A549 (cell line): ENCODE results near the gene TUBB1. TPM values are rescaled to one million over a fixed set of nuclear protein-coding genes. Genes with fewer than 3 reads are reported as not detected.

ENCODE experiments used
- ATAC-seq, 2 experiments: fragments of 200-7000 bp in 1 of 2; fragments of >200 bp in 1 of 2; cut with Nextera tagmentation in 1 of 2; cut with Tn5 transposase in 1 of 2; 3 replicates each; pipeline versions ENCODE4 v1.8.0 to v1.9.1; 2018 to 2020; ENCODE audit warnings: mild to moderate bottlenecking in 1 of 2, moderate library complexity in 1 of 2
- CTCF ChIA-PET: fragments of 300-600 bp; sonication (Branson Sonifier 250); formaldehyde crosslinking; extraction: SDS; loops from one replicate; lab custom pipeline; 2021; ENCODE audit warnings: antibody characterized with exemption, inconsistent platforms; lab: Yijun Ruan, JAX
- POLR2A ChIA-PET: fragments of 350-600 bp; formaldehyde crosslinking; extraction: SDS; loops from one replicate; lab custom pipeline; 2021; ENCODE audit warnings: antibody characterized with exemption, inconsistent platforms; lab: Yijun Ruan, JAX
- DNase-seq, 2 experiments: peaks; one replicate each; pipeline versions ENCODE4 v3.0.0 to v3.0.0-alpha.2; 2011 to 2016; ENCODE audit warnings: low read depth in 1 of 2, low spot score in 1 of 2
- FAIRE-seq: peaks from 2 replicates; lab custom pipeline; 2011; peaks lifted over from hg19 to GRCh38; lab: Jason Lieb, UNC
- H3K27ac ChIP-seq, 2 experiments: fragments of >200 bp; sonication (Bioruptor Twin); formaldehyde crosslinking; 3 replicates each; pipeline ENCODE4 v1.5.1; 2016 to 2017
- H3K4me1 ChIP-seq: fragments of >200 bp; sonication (Bioruptor Twin); formaldehyde crosslinking; 3 replicates; pipeline ENCODE4 v1.6.1; 2016
- H3K4me2 ChIP-seq: fragments of >200 bp; sonication (Bioruptor Twin); formaldehyde crosslinking; 3 replicates; pipeline ENCODE4 v1.6.1; 2016
- H3K4me3 ChIP-seq: fragments of >200 bp; sonication (Bioruptor Twin); formaldehyde crosslinking; 3 replicates; pipeline ENCODE4 v1.5.1; 2016
- H3K9me3 ChIP-seq: fragments of >200 bp; sonication (Bioruptor Twin); formaldehyde crosslinking; 3 replicates; pipeline ENCODE4 v1.6.1; 2016
- BHLHE40 ChIP-seq: IDR thresholded peaks from 2 replicates; pipeline ENCODE4 v1.6.1; 2012; ENCODE audit warnings: low read depth, low read length, inconsistent platforms
- CBX2 ChIP-seq: fragments of 200-600 bp; sonication (generic); IDR thresholded peaks from 2 replicates; pipeline ENCODE4 v1.6.1; 2016; ENCODE audit warnings: low read depth, mild to moderate bottlenecking, borderline replicate concordance
- CBX8 ChIP-seq: fragments of 200-600 bp; sonication (generic); IDR thresholded peaks from 2 replicates; pipeline ENCODE4 v1.6.1; 2016
- CEBPB ChIP-seq, 2 experiments: fragments of >200 bp in 1 of 2; sonication (Bioruptor Twin) in 1 of 2; formaldehyde crosslinking in 1 of 2; IDR thresholded peaks; 2 replicates each; pipeline ENCODE4 v1.6.1; 2012 to 2016
- CHD4 ChIP-seq: fragments of 200-600 bp; sonication (generic); IDR thresholded peaks from 2 replicates; pipeline ENCODE4 v1.6.1; 2016; ENCODE audit warnings: antibody characterized with exemption, mild to moderate bottlenecking, borderline replicate concordance
- EHF ChIP-seq: fragments of 250-450 bp; sonication (Bioruptor Pico); IDR thresholded peaks from 2 replicates; pipeline ENCODE4 v1.5.0; 2020; ENCODE audit warnings: mild to moderate bottlenecking
- FOSB ChIP-seq: fragments of 250-450 bp; sonication (Bioruptor Pico); IDR thresholded peaks from 2 replicates; pipeline ENCODE4 v1.5.0; 2020; ENCODE audit warnings: mild to moderate bottlenecking, moderate library complexity
- HEYL ChIP-seq: fragments of 250-450 bp; sonication (Bioruptor Pico); IDR thresholded peaks from 2 replicates; pipeline ENCODE4 v1.8.0; 2021; ENCODE audit warnings: mild to moderate bottlenecking, moderate library complexity
- HOXB13 ChIP-seq: fragments of 250-450 bp; sonication (Bioruptor Pico); IDR thresholded peaks from 2 replicates; pipeline ENCODE4 v1.5.0; 2020; ENCODE audit warnings: low read depth, mild to moderate bottlenecking, moderate library complexity
- KDM1A ChIP-seq: fragments of 200-600 bp; sonication (generic); IDR thresholded peaks from 2 replicates; pipeline ENCODE4 v1.6.1; 2016; ENCODE audit warnings: low read depth, mild to moderate bottlenecking
- KDM5A ChIP-seq: fragments of 200-600 bp; sonication (generic); IDR thresholded peaks from 2 replicates; pipeline ENCODE4 v1.6.1; 2016; ENCODE audit warnings: antibody characterized with exemption, mild to moderate bottlenecking
- MAZ ChIP-seq: fragments of 150-350 bp; IDR thresholded peaks from 2 replicates; pipeline ENCODE4 v1.6.1; 2014; ENCODE audit warnings: antibody characterized with exemption, low read depth, low read length, borderline replicate concordance
- NR3C1 ChIP-seq: fragments of >200 bp; sonication (Bioruptor Twin); formaldehyde crosslinking; IDR thresholded peaks from 3 replicates; pipeline ENCODE4 v1.6.1; 2017
- POLR2AphosphoS2 ChIP-seq: conservative IDR thresholded peaks from 2 replicates; pipeline ENCODE4 v1.6.1; 2012; ENCODE audit warnings: low read length, improper control_type of control experiment, inconsistent platforms
- RCOR1 ChIP-seq: fragments of 150-350 bp; IDR thresholded peaks from 2 replicates; pipeline ENCODE4 v1.6.1; 2014; ENCODE audit warnings: antibody characterized with exemption, low read length, low read depth
- RNF2 ChIP-seq: fragments of 200-600 bp; sonication (generic); IDR thresholded peaks from 2 replicates; pipeline ENCODE4 v1.6.1; 2016; ENCODE audit warnings: low read depth, mild to moderate bottlenecking, antibody characterized with exemption, moderate library complexity, borderline replicate concordance
- SMC3 ChIP-seq: fragments of >200 bp; sonication (Bioruptor Twin); formaldehyde crosslinking; IDR thresholded peaks from 3 replicates; pipeline ENCODE4 v1.6.1; 2018; ENCODE audit warnings: inconsistent platforms
- SREBF2 ChIP-seq: fragments of 450-650 bp; IDR thresholded peaks from 2 replicates; pipeline ENCODE4 v1.6.1; 2014; ENCODE audit warnings: mild to moderate bottlenecking, moderate library complexity
- TP53 ChIP-seq: fragments of 250-450 bp; sonication (Bioruptor Pico); IDR thresholded peaks from 2 replicates; pipeline ENCODE4 v1.5.0; 2021; ENCODE audit warnings: mild to moderate bottlenecking, moderate library complexity
- ZC3H11A ChIP-seq: fragments of 450-650 bp; IDR thresholded peaks from 2 replicates; pipeline ENCODE4 v1.6.1; 2014; ENCODE audit warnings: antibody characterized with exemption, mild to moderate bottlenecking
- WGBS: methylation state at CpG from one replicate; pipeline ENCODE4 v1.1.6; 2017; ENCODE audit errors: missing lambda C conversion rate; 5-methylcytosine and 5-hydroxymethylcytosine counted together
- polyA plus RNA-seq, 4 experiments: library from polyadenylated mRNA; depleted of rRNA in 3 of 4; stranded (reverse); fragments of >200 nt; fragmentation: RNase III in 1 of 4; extraction: RNeasy Plus Mini Kit Qiagen cat#74134 plus additional on column Dnase treatment in 1 of 4; gene quantifications; 2 replicates in 3 of 4; 3 replicates in 1 of 4; pipeline ENCODE4 v1.2.3, GENCODE V29; 2011 to 2017
- TF ChIP-seq, protein P1 (sequence below): IDR thresholded peaks from 2 replicates; pipeline ENCODE4 v1.6.1; 2012
- TF ChIP-seq, protein P2 (sequence below): fragments of >200 bp; sonication (Bioruptor Twin); formaldehyde crosslinking; IDR thresholded peaks from 3 replicates; pipeline ENCODE4 v1.6.1; 2016
- TF ChIP-seq, protein P3 (sequence below): fragments of 250-450 bp; sonication (Bioruptor Pico); IDR thresholded peaks from 2 replicates; pipeline ENCODE4 v1.5.0; 2020; ENCODE audit warnings: low read depth, mild to moderate bottlenecking, moderate library complexity
- TF ChIP-seq, protein P4 (sequence below): fragments of 150-350 bp; IDR thresholded peaks from 2 replicates; pipeline ENCODE4 v1.6.1; 2014; ENCODE audit warnings: low read depth, mild to moderate bottlenecking, low read length
- TF ChIP-seq, protein P5 (sequence below): fragments of 450-650 bp; IDR thresholded peaks from 2 replicates; pipeline ENCODE4 v1.6.1; 2014; ENCODE audit warnings: antibody characterized with exemption
- TF ChIP-seq, protein P6 (sequence below): fragments of >200 bp; sonication (Bioruptor Twin); formaldehyde crosslinking; IDR thresholded peaks from 2 replicates; pipeline ENCODE4 v1.6.1; 2016
- TF ChIP-seq, protein P7 (sequence below): IDR thresholded peaks from 2 replicates; pipeline ENCODE4 v1.6.1; 2012

The TUBB1 gene
- polyA plus RNA-seq, 2 of the 4 experiments (the other 2 are of a cell fraction) = 0.03 TPM; not detected in 1

DNA sequence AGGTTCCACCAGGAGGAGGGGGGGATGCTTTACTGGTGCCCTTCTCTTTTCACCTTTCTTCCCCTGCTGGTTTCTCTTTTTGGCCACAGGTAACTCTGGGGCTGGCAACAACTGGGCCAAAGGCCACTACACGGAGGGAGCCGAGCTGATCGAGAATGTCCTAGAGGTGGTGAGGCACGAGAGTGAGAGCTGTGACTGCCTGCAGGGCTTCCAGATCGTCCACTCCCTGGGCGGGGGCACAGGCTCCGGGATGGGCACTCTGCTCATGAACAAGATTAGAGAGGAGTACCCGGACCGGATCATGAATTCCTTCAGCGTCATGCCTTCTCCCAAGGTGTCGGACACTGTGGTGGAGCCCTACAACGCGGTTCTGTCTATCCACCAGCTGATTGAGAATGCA lies 4.4 kb downstream of the TUBB1 start:
- Histone ChIP-seq H3K4me2 (no peak overlapping the region), H3K27ac (no peak overlapping the region), H3K4me1 (peaks cover 6% of the 10 kb centered on the region), H3K9me3 (no peaks in the 10 kb centered on the region), H3K4me3 (no peak overlapping the region)
- no peak for ATAC-seq
- no peak for DNase-seq
- FAIRE-seq = no peak
- ChIA-PET CTCF (interaction anchor here (1.0 to 1.2 kb wide), 2 partner anchors 8 to 9 kb away, joined by 3 read pairs; partner anchors contain the start of gene ATP5F1E), POLR2A (interaction anchor here (1.5 kb wide), 1 partner anchor 9 kb away, joined by 10 read pairs; the partner anchor contains the start of gene ATP5F1E)
- TF ChIP-seq, protein P1, sequence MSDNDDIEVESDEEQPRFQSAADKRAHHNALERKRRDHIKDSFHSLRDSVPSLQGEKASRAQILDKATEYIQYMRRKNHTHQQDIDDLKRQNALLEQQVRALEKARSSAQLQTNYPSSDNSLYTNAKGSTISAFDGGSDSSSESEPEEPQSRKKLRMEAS = no peak
- TF ChIP-seq, protein P2, sequence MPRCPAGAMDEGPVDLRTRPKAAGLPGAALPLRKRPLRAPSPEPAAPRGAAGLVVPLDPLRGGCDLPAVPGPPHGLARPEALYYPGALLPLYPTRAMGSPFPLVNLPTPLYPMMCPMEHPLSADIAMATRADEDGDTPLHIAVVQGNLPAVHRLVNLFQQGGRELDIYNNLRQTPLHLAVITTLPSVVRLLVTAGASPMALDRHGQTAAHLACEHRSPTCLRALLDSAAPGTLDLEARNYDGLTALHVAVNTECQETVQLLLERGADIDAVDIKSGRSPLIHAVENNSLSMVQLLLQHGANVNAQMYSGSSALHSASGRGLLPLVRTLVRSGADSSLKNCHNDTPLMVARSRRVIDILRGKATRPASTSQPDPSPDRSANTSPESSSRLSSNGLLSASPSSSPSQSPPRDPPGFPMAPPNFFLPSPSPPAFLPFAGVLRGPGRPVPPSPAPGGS = no peak
- no peak for TF ChIP-seq RCOR1
- no peak for TF ChIP-seq HEYL (CRISPR knock-in tag)
- WGBS = 91% methylated on average over 13 of the region's 13 CpGs

DNA sequence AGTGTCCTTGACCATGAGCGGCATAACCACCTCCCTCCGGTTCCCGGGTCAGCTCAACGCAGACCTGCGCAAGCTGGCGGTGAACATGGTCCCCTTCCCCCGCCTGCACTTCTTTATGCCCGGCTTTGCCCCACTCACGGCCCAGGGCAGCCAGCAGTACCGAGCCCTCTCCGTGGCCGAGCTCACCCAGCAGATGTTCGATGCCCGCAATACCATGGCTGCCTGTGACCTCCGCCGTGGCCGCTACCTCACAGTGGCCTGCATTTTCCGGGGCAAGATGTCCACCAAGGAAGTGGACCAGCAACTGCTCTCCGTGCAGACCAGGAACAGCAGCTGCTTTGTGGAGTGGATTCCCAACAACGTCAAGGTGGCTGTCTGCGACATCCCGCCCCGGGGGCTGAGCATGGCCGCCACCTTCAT lies 4.9 kb downstream of the TUBB1 start:
- ATAC-seq (no peak), FAIRE-seq (no peak), DNase-seq (no peak)
- TF ChIP-seq, protein P3, sequence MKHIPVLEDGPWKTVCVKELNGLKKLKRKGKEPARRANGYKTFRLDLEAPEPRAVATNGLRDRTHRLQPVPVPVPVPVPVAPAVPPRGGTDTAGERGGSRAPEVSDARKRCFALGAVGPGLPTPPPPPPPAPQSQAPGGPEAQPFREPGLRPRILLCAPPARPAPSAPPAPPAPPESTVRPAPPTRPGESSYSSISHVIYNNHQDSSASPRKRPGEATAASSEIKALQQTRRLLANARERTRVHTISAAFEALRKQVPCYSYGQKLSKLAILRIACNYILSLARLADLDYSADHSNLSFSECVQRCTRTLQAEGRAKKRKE (CRISPR knock-in tag) = no peak
- TF ChIP-seq NR3C1 = no peak
- TF ChIP-seq BHLHE40 = no peak
- TF ChIP-seq, protein P4, sequence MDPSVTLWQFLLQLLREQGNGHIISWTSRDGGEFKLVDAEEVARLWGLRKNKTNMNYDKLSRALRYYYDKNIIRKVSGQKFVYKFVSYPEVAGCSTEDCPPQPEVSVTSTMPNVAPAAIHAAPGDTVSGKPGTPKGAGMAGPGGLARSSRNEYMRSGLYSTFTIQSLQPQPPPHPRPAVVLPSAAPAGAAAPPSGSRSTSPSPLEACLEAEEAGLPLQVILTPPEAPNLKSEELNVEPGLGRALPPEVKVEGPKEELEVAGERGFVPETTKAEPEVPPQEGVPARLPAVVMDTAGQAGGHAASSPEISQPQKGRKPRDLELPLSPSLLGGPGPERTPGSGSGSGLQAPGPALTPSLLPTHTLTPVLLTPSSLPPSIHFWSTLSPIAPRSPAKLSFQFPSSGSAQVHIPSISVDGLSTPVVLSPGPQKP = no peak
- TF ChIP-seq, protein P5, sequence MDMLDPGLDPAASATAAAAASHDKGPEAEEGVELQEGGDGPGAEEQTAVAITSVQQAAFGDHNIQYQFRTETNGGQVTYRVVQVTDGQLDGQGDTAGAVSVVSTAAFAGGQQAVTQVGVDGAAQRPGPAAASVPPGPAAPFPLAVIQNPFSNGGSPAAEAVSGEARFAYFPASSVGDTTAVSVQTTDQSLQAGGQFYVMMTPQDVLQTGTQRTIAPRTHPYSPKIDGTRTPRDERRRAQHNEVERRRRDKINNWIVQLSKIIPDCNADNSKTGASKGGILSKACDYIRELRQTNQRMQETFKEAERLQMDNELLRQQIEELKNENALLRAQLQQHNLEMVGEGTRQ = no peak
- TF ChIP-seq, protein P6, sequence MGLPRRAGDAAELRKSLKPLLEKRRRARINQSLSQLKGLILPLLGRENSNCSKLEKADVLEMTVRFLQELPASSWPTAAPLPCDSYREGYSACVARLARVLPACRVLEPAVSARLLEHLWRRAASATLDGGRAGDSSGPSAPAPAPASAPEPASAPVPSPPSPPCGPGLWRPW = no peak
- TF ChIP-seq RNF2 = no peak
- no peak for TF ChIP-seq KDM1A
- no peak for TF ChIP-seq CEBPB (IDR thresholded peaks at IDR 0.05)
- TF ChIP-seq SMC3 = no peak
- TF ChIP-seq SREBF2 = no peak
- TF ChIP-seq KDM5A = no peak
- H3K27ac ChIP-seq = no peak overlapping the region
- H3K4me1 ChIP-seq = peaks cover 11% of the 10 kb centered on the region
- H3K9me3 ChIP-seq = no peaks in the 10 kb centered on the region
- WGBS = 92% methylated on average over 24 of the region's 24 CpGs
- no peak overlapping the region for H3K4me3 ChIP-seq
- H3K4me2 ChIP-seq = no peak overlapping the region
- ChIA-PET CTCF (interaction anchor here (1.0 to 1.2 kb wide), 2 partner anchors 8 to 9 kb away, joined by 3 read pairs; partner anchors contain the start of gene ATP5F1E), POLR2A (interaction anchor here (1.5 kb wide), 1 partner anchor 8 kb away, joined by 10 read pairs; the partner anchor contains the start of gene ATP5F1E)

DNA sequence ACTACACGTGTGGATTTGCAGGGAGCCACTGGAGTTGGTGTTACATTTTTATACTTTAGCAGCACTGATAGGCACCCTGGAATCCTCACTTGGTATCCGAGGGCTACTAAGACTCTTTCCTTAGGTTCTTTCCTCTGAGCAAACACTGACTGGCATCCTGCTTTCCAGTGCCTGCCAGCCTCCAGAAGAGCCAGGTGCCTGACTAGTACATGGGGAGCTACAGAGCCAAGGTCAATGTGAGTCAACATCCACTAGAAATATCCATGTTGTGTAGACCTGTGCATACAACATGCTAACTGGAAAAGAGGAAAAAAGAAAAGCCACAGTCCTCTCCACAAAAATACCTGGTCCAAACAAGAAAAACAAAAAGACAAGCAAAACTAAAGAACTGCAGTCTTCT lies 5.9 kb downstream of the TUBB1 start:
- no peak for TF ChIP-seq MAZ
- TF ChIP-seq FOSB = no peak
- no peak for TF ChIP-seq CHD4
- TF ChIP-seq HEYL (CRISPR knock-in tag) = no peak
- no peak for TF ChIP-seq HOXB13
- TF ChIP-seq EHF (CRISPR knock-in tag) = no peak
- TF ChIP-seq, protein P6 = no peak
- TF ChIP-seq, protein P7, sequence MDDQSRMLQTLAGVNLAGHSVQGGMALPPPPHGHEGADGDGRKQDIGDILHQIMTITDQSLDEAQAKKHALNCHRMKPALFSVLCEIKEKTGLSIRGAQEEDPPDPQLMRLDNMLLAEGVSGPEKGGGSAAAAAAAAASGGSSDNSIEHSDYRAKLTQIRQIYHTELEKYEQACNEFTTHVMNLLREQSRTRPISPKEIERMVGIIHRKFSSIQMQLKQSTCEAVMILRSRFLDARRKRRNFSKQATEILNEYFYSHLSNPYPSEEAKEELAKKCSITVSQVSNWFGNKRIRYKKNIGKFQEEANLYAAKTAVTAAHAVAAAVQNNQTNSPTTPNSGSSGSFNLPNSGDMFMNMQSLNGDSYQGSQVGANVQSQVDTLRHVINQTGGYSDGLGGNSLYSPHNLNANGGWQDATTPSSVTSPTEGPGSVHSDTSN = no peak
- no peak for TF ChIP-seq RCOR1
- TF ChIP-seq CBX2 = no peak
- TF ChIP-seq NR3C1 = no peak
- no peak for TF ChIP-seq POLR2AphosphoS2
- no peak for TF ChIP-seq KDM1A
- no peak for TF ChIP-seq ZC3H11A
- no peak for TF ChIP-seq CBX8
- no peak for TF ChIP-seq TP53 (CRISPR knock-in tag)
- Histone ChIP-seq H3K4me2 (no peak overlapping the region), H3K4me1 (peaks cover 20% of the 10 kb centered on the region), H3K4me3 (no peak overlapping the region), H3K27ac (no peak overlapping the region), H3K9me3 (no peaks in the 10 kb centered on the region)
- FAIRE-seq = no peak
- ChIA-PET POLR2A (no interaction called here), CTCF (interaction anchor here (1.2 to 1.3 kb wide), 2 partner anchors 7 to 430 kb away, joined by 3 read pairs; partner anchors contain the start of gene ATP5F1E)
- WGBS = 81% methylated on average over 2 of the region's 2 CpGs
- DNase-seq = no peak
- ATAC-seq = no peak
